Parathyroid adenoma (tissue), 2 donors: ENCODE results near the gene THAP7.

Source experiments
- H2AFZ ChIP-seq: fragments of 300-600 bp; sonication (generic); one replicate; pipeline ENCODE4 v1.7.0; 2017; ENCODE audit warnings: antibody characterized with exemption, mild to moderate bottlenecking
- H3K27ac ChIP-seq: fragments of 300-600 bp; sonication (generic); one replicate; pipeline ENCODE4 v1.7.0; 2017
- H3K27me3 ChIP-seq: fragments of 300-600 bp; sonication (generic); one replicate; pipeline ENCODE4 v1.7.0; 2017; ENCODE audit warnings: low read length; ENCODE audit not compliant: control insufficient read depth, insufficient read depth
- H3K36me3 ChIP-seq: fragments of 300-600 bp; sonication (generic); one replicate; pipeline ENCODE4 v1.7.0; 2017; ENCODE audit warnings: low read length; ENCODE audit not compliant: control insufficient read depth, insufficient read depth
- H3K4me1 ChIP-seq: fragments of 300-600 bp; sonication (generic); one replicate; pipeline ENCODE4 v1.7.0; 2017; ENCODE audit warnings: control low read depth
- H3K4me2 ChIP-seq: fragments of 300-600 bp; sonication (generic); one replicate; pipeline ENCODE4 v1.7.0; 2017; ENCODE audit warnings: low read length
- H3K4me3 ChIP-seq: fragments of 300-600 bp; sonication (generic); one replicate; pipeline ENCODE4 v1.7.0; 2017; ENCODE audit warnings: low read depth, low read length
- H3K79me2 ChIP-seq: fragments of 300-600 bp; sonication (generic); one replicate; pipeline ENCODE4 v1.7.0; 2017; ENCODE audit warnings: control low read depth
- H3K9ac ChIP-seq: fragments of 300-600 bp; sonication (generic); one replicate; pipeline ENCODE4 v1.7.0; 2017; ENCODE audit warnings: mild to moderate bottlenecking
- H3K9me3 ChIP-seq: fragments of 300-600 bp; sonication (generic); one replicate; pipeline ENCODE4 v1.7.0; 2017; ENCODE audit warnings: low read length; ENCODE audit not compliant: control insufficient read depth
- TF ChIP-seq, protein P1 (sequence below): fragments of 300-600 bp; sonication (generic); IDR thresholded peaks from one replicate; pipeline ENCODE4 v1.7.0; 2017; ENCODE audit warnings: antibody characterized with exemption, mild to moderate bottlenecking
- donor health status: primary hyperparathyroidism.

The THAP7 gene

GRCh38 chr22:20957102-20957682, 44.7 kb downstream of the THAP7 start:
- peak overlapping the region; percentile 82 for H2AFZ ChIP-seq
- no peaks in the 10 kb centered on the region for H3K4me1 ChIP-seq
- no peak overlapping the region for H3K9ac ChIP-seq
- peak overlapping the region; percentile 76 for H3K4me2 ChIP-seq
- no peaks in the 10 kb centered on the region for H3K36me3 ChIP-seq
- no peaks in the 10 kb centered on the region for H3K9me3 ChIP-seq
- H3K27me3 ChIP-seq: no peaks in the 10 kb centered on the region
- no peaks in the 10 kb centered on the region for H3K79me2 ChIP-seq
- H3K4me3 ChIP-seq: peak overlapping the region; percentile 52
- no peak overlapping the region for H3K27ac ChIP-seq
- TF ChIP-seq, protein P1, sequence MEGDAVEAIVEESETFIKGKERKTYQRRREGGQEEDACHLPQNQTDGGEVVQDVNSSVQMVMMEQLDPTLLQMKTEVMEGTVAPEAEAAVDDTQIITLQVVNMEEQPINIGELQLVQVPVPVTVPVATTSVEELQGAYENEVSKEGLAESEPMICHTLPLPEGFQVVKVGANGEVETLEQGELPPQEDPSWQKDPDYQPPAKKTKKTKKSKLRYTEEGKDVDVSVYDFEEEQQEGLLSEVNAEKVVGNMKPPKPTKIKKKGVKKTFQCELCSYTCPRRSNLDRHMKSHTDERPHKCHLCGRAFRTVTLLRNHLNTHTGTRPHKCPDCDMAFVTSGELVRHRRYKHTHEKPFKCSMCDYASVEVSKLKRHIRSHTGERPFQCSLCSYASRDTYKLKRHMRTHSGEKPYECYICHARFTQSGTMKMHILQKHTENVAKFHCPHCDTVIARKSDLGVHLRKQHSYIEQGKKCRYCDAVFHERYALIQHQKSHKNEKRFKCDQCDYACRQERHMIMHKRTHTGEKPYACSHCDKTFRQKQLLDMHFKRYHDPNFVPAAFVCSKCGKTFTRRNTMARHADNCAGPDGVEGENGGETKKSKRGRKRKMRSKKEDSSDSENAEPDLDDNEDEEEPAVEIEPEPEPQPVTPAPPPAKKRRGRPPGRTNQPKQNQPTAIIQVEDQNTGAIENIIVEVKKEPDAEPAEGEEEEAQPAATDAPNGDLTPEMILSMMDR: no peak

GRCh38 chr22:20956258-20957101, 45.4 kb downstream of the THAP7 start:
- H2AFZ ChIP-seq: peak overlapping the region; percentile 82
- H3K27me3 ChIP-seq: no peaks in the 10 kb centered on the region
- TF ChIP-seq, protein P1: no peak
- H3K4me1 ChIP-seq: no peaks in the 10 kb centered on the region
- H3K9ac ChIP-seq: no peak overlapping the region
- H3K79me2 ChIP-seq: no peaks in the 10 kb centered on the region
- no peak overlapping the region for H3K27ac ChIP-seq
- H3K9me3 ChIP-seq: no peaks in the 10 kb centered on the region
- peak overlapping the region; percentile 52 for H3K4me3 ChIP-seq
- peak overlapping the region; percentile 76 for H3K4me2 ChIP-seq
- H3K36me3 ChIP-seq: no peaks in the 10 kb centered on the region

DNA sequence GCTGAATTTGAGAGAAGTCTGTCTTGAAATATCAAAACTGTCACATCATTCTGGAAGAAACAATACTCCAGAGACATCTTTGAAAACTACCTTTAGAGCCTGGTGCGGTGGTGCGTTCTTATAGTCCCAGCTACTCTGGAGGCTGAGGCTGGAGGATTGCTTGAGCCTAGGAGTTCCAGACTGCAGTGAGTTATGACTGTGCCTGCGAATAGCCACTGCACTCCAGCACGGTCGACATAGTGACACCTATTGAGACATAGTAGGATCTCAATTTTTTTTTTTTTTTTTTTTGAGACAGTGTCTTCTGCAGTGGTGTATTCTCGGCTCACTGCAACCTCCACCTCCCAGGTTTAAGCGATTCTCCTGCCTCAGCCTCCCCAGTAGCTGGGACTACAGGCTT, 46.4 kb downstream of the THAP7 start:
- Histone ChIP-seq H3K27me3 (no peaks in the 10 kb centered on the region), H3K4me2 (no peak overlapping the region), H3K4me3 (no peak overlapping the region), H3K36me3 (no peaks in the 10 kb centered on the region), H2AFZ (no peak overlapping the region), H3K9me3 (no peaks in the 10 kb centered on the region), H3K4me1 (no peaks in the 10 kb centered on the region), H3K79me2 (no peaks in the 10 kb centered on the region), H3K9ac (no peak overlapping the region), H3K27ac (no peak overlapping the region)
- TF ChIP-seq, protein P1: no peak

DNA sequence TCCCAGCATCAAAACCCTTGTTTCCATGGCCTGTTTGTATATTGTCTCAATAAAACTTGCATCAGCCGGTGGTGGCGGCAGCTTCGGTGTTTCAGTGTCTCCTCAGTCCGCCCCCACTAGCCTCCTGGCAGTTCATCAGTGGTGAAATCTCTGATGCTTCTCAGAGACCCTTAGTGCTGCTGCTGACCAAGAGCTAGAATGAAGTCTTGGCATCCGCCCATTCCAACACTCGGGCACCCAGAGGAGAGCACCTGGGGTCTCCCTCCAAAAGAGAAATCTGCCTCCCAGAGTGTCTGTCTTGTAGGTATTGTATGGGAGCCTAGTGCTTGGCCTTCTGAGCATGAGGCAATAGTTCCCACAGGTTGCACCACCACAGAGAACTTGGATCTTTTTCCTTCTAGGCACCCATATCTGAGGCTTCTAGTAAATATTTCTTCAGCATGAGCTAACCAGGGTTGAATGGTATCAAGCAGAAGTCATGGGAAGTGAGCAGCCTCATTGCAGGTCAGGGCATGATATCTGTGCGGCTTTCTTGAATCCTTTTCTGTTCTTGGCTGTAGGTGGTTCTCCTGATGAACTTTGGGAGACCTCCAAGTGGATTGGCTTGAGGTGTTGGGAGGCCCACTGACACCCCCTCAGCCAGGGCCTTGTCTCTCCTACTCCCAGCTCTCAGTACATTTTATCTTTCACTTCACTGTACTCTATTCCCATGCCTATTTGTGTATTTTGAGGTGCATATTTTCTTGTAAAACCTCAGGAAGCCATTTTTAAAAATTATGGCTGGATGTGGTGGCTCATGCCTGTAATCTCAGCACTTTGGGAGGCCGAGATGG, 48.0 kb downstream of the THAP7 start:
- TF ChIP-seq, protein P1: no peak
- Histone ChIP-seq H3K4me2 (no peak overlapping the region), H3K27ac (no peak overlapping the region), H3K9me3 (no peaks in the 10 kb centered on the region), H3K4me3 (no peak overlapping the region), H3K9ac (no peak overlapping the region), H3K27me3 (no peaks in the 10 kb centered on the region), H3K36me3 (no peaks in the 10 kb centered on the region), H3K4me1 (no peaks in the 10 kb centered on the region), H2AFZ (no peak overlapping the region), H3K79me2 (no peaks in the 10 kb centered on the region)
